Esophagus muscularis mucosa (tissue), 4 donors: ENCODE measurements around the gene TMEM120B. TPM values are rescaled to one million over a fixed set of nuclear protein-coding genes. Genes with fewer than 3 reads are reported as not detected.

Source experiments
- DNase-seq: peaks from one replicate; pipeline ENCODE4 v3.0.0-alpha.2; 2017; ENCODE audit errors: extremely low spot score
- H3K27ac ChIP-seq, 4 donors: fragments of 200-600 bp; sonication (generic); replicated peaks in 1 of 4; 1 replicate in 3 of 4; 2 replicates in 1 of 4; pipeline ENCODE4 v1.5.1; 2016 to 2019; ENCODE audit warnings: mild to moderate bottlenecking in 1 of 4
- H3K27me3 ChIP-seq, 4 donors: fragments of 200-600 bp; sonication (generic); one replicate each; pipeline versions ENCODE4 v1.5.1 to v1.6.0; 2016 to 2019
- H3K36me3 ChIP-seq, 4 donors: fragments of 200-600 bp; sonication (generic); one replicate each; pipeline ENCODE4 v1.5.1; 2016 to 2019
- H3K4me1 ChIP-seq, 4 donors: fragments of 200-600 bp; sonication (generic); one replicate each; pipeline ENCODE4 v1.5.1; 2016 to 2019
- H3K4me3 ChIP-seq, 4 donors: fragments of 200-600 bp; sonication (generic); 1 replicate in 2 of 4; 2 replicates in 2 of 4; pipeline ENCODE4 v1.5.1; 2016 to 2019; ENCODE audit warnings: mild to moderate bottlenecking in 4 of 4, moderate library complexity in 1 of 4
- H3K9me3 ChIP-seq, 4 donors: fragments of 200-600 bp; sonication (generic); 1 replicate in 3 of 4; 2 replicates in 1 of 4; pipeline ENCODE4 v1.5.1; 2016 to 2019
- EP300 ChIP-seq: sonication (generic); formaldehyde crosslinking; IDR thresholded peaks from one replicate; pipeline ENCODE4 v1.6.1; 2017; ENCODE audit warnings: antibody characterized with exemption
- POLR2A ChIP-seq: fragments of 450-650 bp; IDR thresholded peaks from one replicate; pipeline ENCODE4 v1.6.1; 2017; ENCODE audit warnings: antibody characterized with exemption, moderate library complexity, mild to moderate bottlenecking, low read depth
- POLR2AphosphoS5 ChIP-seq, 2 donors: sonication (generic); formaldehyde crosslinking; IDR thresholded peaks; one replicate each; pipeline ENCODE4 v1.6.1; 2017; ENCODE audit warnings: antibody characterized with exemption in 2 of 2
- WGBS: methylation state at CpG from one replicate; pipeline ENCODE4 v1.1.5; 2018; 5-methylcytosine and 5-hydroxymethylcytosine counted together
- intact Hi-C: fragments of 100-400 bp; cut with DNase I; formaldehyde crosslinking; loops from one replicate; pipeline ENCODE4 v1.15.1; 2023
- total RNA-seq, 4 donors: library from RNA; depleted of rRNA; stranded (reverse); fragments of >200 nt; gene quantifications; one replicate each; pipeline versions ENCODE4 v1.1.0 to v1.2.1, GENCODE V29; 2016
- TF ChIP-seq, protein P1 (sequence below), 3 experiments: fragments of 200-600 bp in 2 of 3; fragments of 450-650 bp in 1 of 3; sonication (generic) in 2 of 3; IDR thresholded peaks; one replicate each; pipeline ENCODE4 v1.5.1; 2017 to 2019; ENCODE audit warnings: antibody characterized with exemption in 3 of 3, mild to moderate bottlenecking in 2 of 3, moderate library complexity in 1 of 3

Gene TMEM120B
- total RNA-seq, 4 donors from 2014 or later: 4.5 to 14.1 (median 6.4) TPM

DNA sequence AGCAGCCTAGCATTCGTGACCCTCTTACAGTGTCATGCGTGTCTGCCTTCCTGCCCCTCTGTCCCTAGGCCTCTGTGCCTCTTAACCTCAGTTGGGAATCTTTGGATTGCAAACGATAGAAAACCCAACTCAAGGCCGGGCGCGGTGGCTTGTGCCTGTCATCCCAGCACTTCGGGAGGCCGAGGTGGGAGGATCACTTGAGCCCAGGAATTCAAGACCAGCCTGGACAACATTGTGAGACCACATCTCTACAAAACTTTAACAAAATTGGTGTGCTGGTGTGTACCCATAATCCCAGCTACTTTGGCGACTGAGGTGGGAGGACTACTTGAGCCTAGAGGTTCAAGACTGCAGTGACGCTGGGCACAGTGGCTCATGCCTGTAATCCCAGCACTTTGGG lies 36.7 kb downstream of the TMEM120B start:
- no peak overlapping the region for H3K4me3 ChIP-seq
- no peaks in the 10 kb centered on the region for H3K9me3 ChIP-seq
- TF ChIP-seq POLR2A (no peak), POLR2AphosphoS5 (IDR thresholded peaks at IDR 0.05) (no peak), EP300 (no peak)
- TF ChIP-seq, protein P1, sequence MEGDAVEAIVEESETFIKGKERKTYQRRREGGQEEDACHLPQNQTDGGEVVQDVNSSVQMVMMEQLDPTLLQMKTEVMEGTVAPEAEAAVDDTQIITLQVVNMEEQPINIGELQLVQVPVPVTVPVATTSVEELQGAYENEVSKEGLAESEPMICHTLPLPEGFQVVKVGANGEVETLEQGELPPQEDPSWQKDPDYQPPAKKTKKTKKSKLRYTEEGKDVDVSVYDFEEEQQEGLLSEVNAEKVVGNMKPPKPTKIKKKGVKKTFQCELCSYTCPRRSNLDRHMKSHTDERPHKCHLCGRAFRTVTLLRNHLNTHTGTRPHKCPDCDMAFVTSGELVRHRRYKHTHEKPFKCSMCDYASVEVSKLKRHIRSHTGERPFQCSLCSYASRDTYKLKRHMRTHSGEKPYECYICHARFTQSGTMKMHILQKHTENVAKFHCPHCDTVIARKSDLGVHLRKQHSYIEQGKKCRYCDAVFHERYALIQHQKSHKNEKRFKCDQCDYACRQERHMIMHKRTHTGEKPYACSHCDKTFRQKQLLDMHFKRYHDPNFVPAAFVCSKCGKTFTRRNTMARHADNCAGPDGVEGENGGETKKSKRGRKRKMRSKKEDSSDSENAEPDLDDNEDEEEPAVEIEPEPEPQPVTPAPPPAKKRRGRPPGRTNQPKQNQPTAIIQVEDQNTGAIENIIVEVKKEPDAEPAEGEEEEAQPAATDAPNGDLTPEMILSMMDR (IDR thresholded peaks at IDR 0.05): no peak
- H3K4me1 ChIP-seq: peaks cover 8 to 24% (median 12%) of the 10 kb centered on the region in 4 donors
- H3K36me3 ChIP-seq: peaks cover 0 to 58% (median 10%) of the 10 kb centered on the region in 4 donors
- 85% methylated on average over 10 of the region's 10 CpGs for WGBS
- intact Hi-C loops: no loop called here
- DNase-seq: no peak
- H3K27ac ChIP-seq: peak overlapping the region in 1 of 4 donors; percentile 55
- no peaks in the 10 kb centered on the region for H3K27me3 ChIP-seq

DNA sequence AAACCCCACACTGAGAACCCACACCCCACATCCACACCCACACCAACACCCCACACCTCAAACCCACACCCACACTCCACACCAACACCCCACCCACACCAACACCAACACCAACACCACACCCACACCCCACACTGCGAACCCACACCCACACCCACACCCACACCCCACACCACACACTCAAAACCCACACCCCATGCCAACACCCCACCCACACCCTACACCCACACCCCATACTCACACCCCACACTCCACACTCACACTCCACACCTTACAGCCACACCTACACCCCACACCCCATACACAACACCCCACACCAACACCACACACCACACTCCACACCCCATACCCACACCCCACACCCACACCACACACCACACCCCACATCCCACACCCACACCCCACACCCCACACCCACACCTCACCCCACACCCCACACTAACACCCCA lies 38.0 kb downstream of the TMEM120B start:
- H3K27ac ChIP-seq: no peak overlapping the region
- TF ChIP-seq POLR2AphosphoS5 (IDR thresholded peaks at IDR 0.05) (no peak), POLR2A (no peak), EP300 (no peak)
- TF ChIP-seq, protein P1 (IDR thresholded peaks at IDR 0.05): no peak
- no peaks in the 10 kb centered on the region for H3K9me3 ChIP-seq
- no peak overlapping the region for H3K4me3 ChIP-seq
- intact Hi-C loops: no loop called here
- no peaks in the 10 kb centered on the region for H3K27me3 ChIP-seq
- peaks cover 0 to 55% (median 10%) of the 10 kb centered on the region in 4 donors for H3K36me3 ChIP-seq
- peaks cover 12 to 29% (median 15%) of the 10 kb centered on the region in 4 donors for H3K4me1 ChIP-seq
- 38% methylated on average over 1 of the region's 1 CpG for WGBS
- no peak for DNase-seq

DNA sequence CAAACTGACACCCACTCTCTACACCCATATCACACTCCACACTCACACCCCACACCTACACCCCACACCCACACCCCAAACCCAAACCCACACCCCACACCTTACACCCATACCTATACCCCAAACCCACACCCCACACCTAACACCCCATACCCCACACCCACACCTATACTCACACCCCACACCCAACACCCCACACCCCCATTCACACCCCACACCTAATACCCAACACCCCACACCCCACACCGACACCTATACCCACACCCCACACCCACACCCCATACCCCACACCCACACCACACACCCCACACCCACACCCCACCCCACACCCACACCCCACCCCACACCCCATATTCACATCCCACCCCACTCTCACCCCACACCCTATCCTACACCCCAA lies 38.5 kb downstream of the TMEM120B start:
- Histone ChIP-seq H3K9me3 (no peaks in the 10 kb centered on the region), H3K36me3 (peaks cover 0 to 59% (median 10%) of the 10 kb centered on the region in 4 donors), H3K27ac (no peak overlapping the region), H3K4me3 (no peak overlapping the region), H3K27me3 (no peaks in the 10 kb centered on the region), H3K4me1 (peaks cover 12 to 29% (median 15%) of the 10 kb centered on the region in 4 donors)
- DNase-seq: no peak
- 95% methylated on average over 1 of the region's 1 CpG for WGBS
- intact Hi-C loops: no loop called here
- TF ChIP-seq EP300 (no peak), POLR2A (no peak), POLR2AphosphoS5 (IDR thresholded peaks at IDR 0.05) (no peak)
- TF ChIP-seq, protein P1 (IDR thresholded peaks at IDR 0.05): no peak

DNA sequence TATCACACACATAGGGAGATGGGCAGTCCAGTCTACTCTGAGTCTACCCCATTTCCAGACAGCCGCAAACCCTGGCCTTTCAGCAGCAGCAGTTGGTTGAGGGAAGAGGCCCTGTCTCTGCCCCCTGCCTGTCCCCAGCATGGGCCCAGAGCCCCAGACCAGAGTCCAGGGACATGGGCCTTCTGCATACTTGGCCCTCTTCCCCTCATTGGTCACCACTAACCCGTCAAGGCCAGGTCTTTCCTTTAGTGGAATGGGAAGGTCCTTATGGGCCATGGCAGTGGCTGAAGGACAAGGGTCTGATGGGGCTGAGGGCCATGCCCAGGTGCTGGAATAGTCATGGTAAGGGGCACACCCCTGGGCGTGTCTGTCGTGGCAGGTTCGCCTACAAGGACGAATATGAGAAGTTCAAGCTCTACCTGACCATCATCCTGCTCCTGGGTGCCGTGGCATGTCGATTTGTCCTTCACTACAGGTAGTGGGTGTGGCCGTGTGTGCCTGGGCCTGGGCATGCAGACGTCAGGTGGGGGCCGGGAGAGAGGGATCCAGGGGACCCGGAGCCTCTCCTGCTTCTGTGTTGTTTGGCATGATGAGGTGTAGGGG lies 39.3 kb downstream of the TMEM120B start:
- no peak overlapping the region for H3K27ac ChIP-seq
- no peak overlapping the region for H3K4me3 ChIP-seq
- TF ChIP-seq POLR2A: no peak
- no peak for TF ChIP-seq EP300
- TF ChIP-seq POLR2AphosphoS5 (IDR thresholded peaks at IDR 0.05): no peak
- TF ChIP-seq, protein P1 (IDR thresholded peaks at IDR 0.05): no peak
- H3K9me3 ChIP-seq: no peaks in the 10 kb centered on the region
- WGBS: 95% methylated on average over 12 of the region's 12 CpGs
- no peaks in the 10 kb centered on the region for H3K27me3 ChIP-seq
- intact Hi-C loops: no loop called here
- H3K36me3 ChIP-seq: peaks cover 0 to 64% (median 10%) of the 10 kb centered on the region in 4 donors
- peaks cover 12 to 29% (median 15%) of the 10 kb centered on the region in 4 donors for H3K4me1 ChIP-seq
- DNase-seq: no peak

DNA sequence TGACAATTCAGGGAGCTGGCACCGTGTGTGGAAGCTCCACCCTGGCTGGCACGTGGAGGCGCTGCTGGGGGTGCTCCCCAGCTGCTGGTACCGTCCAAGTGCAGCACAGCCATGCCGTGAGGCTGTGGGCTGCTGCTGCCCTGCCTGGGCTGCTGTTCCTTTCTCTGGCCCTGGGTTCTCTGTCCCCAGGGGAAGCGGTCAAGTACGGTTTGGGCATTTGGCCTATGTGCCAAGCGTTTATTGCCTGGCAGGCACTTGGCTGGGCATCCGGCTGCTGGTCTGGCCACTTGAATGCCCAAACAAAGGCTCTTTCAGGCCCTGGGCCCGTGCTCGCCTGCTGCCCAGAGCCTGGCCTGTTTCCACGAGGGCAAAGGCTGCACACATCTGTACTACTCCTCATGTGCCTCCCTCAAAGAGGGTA lies 41.3 kb downstream of the TMEM120B start:
- intact Hi-C loops: no loop called here
- Histone ChIP-seq H3K4me3 (no peak overlapping the region), H3K4me1 (peaks cover 12 to 21% (median 15%) of the 10 kb centered on the region in 4 donors), H3K9me3 (no peaks in the 10 kb centered on the region), H3K36me3 (peaks cover 0 to 62% (median 9%) of the 10 kb centered on the region in 4 donors), H3K27me3 (no peaks in the 10 kb centered on the region), H3K27ac (peak overlapping the region; percentile 43 to 67 (median 60))
- WGBS: 58% methylated on average over 7 of the region's 12 CpGs
- no peak for DNase-seq
- no peak for TF ChIP-seq POLR2A
- TF ChIP-seq, protein P1 (IDR thresholded peaks at IDR 0.05): no peak
- TF ChIP-seq EP300: no peak
- TF ChIP-seq POLR2AphosphoS5 (IDR thresholded peaks at IDR 0.05): peak; percentile 19 to 36
